GM12865 (cell line): Measurements from ENCODE around the gene TSPY9.
"Not testable (repeated sequence)": the region's sequence is repeated elsewhere in the genome, so short reads cannot be mapped to it uniquely, and the experiment has no call there.

Source experiments
- DNase-seq: peaks from one replicate; pipeline ENCODE4 v3.0.0; 2010; ENCODE audit warnings: low read depth
- H3K4me3 ChIP-seq: 2 replicates; pipeline ENCODE4 v1.5.1; 2011; ENCODE audit warnings: mild to moderate bottlenecking, low read depth, low read length, control low read depth

TSPY9 gene, protein sequence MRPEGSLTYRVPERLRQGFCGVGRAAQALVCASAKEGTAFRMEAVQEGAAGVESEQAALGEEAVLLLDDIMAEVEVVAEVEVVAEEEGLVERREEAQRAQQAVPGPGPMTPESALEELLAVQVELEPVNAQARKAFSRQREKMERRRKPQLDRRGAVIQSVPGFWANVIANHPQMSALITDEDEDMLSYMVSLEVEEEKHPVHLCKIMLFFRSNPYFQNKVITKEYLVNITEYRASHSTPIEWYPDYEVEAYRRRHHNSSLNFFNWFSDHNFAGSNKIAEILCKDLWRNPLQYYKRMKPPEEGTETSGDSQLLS

DNA sequence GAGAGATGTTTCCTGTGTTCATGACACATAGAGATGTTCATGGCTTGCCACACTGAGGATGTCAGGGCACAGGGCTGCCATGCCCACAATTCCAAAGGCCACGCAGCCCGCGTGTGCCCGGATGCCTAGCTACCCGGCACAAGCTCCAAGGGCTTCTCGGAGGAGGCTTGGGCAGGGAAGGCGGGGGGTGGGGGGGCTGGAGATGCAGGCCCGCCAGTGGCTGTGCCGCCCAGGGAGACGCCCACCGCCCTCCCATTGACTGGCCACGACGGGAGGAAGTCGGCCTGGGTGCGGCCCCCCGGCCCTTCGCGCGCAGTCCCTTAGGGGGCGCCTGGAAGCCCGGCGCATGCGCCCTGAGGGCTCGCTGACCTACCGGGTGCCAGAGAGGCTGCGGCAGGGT, at the start of gene TSPY9:
TSS of gene TSPY9 (plus strand) at position 301 of the 400 bp plus-strand sequence. CDS start at position 347, 46 bp downstream.
- H3K4me3 ChIP-seq, DNase-seq: not testable (repeated sequence)

GRCh38 chrY:9466655-9467054, 20.4 kb upstream of the TSPY9 start, which contains the start of gene TSPY1:
TSS of gene TSPY1 (plus strand) at chrY:9466955. CDS start at chrY:9467001, 46 bp downstream.
- H3K4me3 ChIP-seq, DNase-seq: not testable (repeated sequence)

DNA sequence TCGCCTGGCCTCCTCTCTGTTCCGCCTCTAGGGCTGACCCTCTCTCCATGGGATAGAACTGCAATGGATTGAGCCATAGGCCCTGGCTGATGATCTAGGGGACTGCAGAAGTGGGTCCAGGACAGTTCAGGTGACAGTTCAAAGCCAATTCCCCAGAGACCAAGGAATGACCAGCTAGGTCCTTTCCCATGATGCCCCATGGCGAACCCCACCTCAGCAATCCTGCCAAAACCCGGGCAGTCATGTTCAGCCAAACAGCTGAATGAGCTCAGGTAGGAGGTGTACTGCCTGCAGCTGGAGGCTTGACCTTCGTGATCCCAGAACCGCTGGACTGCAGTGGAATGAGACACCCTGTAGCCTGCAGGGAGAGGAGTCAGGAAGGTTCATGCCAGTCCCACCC, 17.3 kb downstream of the TSPY9 start:
- H3K4me3 ChIP-seq, DNase-seq: not testable (repeated sequence)

GRCh38 chrY:9516287-9516686, 29.2 kb downstream of the TSPY9 start:
- DNase-seq, H3K4me3 ChIP-seq: not testable (repeated sequence)

GRCh38 chrY:9527580-9527979, 40.5 kb downstream of the TSPY9 start, which contains the start of gene TSPY10:
TSS of gene TSPY10 (plus strand) at chrY:9527880. CDS start at chrY:9527926, 46 bp downstream.
- not testable (repeated sequence) for H3K4me3 ChIP-seq, DNase-seq
